ENCODE measurements around the gene GLO1. TPM values are rescaled to one million over a fixed set of nuclear protein-coding genes. Genes with fewer than 3 reads are reported as not detected.

The GLO1 gene
- total RNA-seq, 1 donor from 2014 or later = 51.6 TPM

DNA sequence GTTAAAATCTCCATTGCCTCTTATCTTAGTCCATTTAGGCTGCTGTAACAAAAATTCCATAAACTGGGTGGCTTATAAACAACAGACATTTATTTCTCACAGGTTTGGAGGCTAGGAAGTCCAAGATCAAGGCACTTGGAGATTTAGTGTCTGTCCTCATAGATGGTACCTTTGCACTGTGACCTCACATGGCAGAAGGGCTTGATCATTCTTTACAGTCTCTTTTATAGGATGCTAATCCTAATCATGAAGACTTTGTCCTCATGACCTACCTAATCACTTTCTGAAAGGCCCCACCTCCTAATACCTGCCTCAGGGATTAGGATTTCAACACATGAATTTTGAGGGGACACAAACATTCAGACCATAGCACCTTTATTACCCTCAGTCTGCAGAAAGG lies 6.6 kb downstream of the GLO1 start:
- no peak for DNase-seq
- H3K4me3 Mint-ChIP-seq (ENCODE audit: unreplicated experiment) = no peak overlapping the region
- H3K4me1 Mint-ChIP-seq (ENCODE audit: low read depth, unreplicated experiment) = no peaks in the 10 kb centered on the region
- no peaks in the 10 kb centered on the region for H3K27me3 Mint-ChIP-seq (ENCODE audit: unreplicated experiment)
- TF ChIP-seq CTCF (IDR thresholded peaks at IDR 0.05; ENCODE audit: partially characterized antibody, unreplicated experiment) = no peak
- peaks cover 14% of the 10 kb centered on the region for H3K36me3 Mint-ChIP-seq (ENCODE audit: unreplicated experiment)
- H3K27ac Mint-ChIP-seq (ENCODE audit: unreplicated experiment) = no peak overlapping the region
- peaks cover 4% of the 10 kb centered on the region for H3K9me3 Mint-ChIP-seq (ENCODE audit: unreplicated experiment)

DNA sequence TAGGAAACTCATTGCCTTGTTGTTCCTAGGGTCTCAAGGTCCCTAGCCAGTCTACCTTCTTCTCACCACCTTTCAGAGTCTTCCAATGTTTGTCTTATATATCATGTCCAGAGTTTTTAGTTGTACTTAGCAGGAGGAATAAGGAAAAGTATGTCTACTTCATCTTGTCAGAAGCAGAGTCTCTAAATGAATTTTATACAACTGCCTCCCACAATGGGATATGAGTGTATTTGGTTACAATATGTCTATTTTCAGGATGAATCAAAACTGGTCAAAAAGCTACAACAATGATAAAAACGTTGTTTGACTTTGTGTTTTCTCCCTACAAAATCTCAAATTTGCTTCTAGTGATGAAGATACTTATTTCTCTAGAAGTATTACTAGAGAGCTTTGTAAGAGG lies 7.0 kb downstream of the GLO1 start:
- H3K9me3 Mint-ChIP-seq (ENCODE audit: unreplicated experiment) = peaks cover 4% of the 10 kb centered on the region
- no peak overlapping the region for H3K27ac Mint-ChIP-seq (ENCODE audit: unreplicated experiment)
- H3K27me3 Mint-ChIP-seq (ENCODE audit: unreplicated experiment) = no peaks in the 10 kb centered on the region
- H3K36me3 Mint-ChIP-seq (ENCODE audit: unreplicated experiment) = peaks cover 14% of the 10 kb centered on the region
- DNase-seq = no peak
- H3K4me3 Mint-ChIP-seq (ENCODE audit: unreplicated experiment) = no peak overlapping the region
- no peak for TF ChIP-seq CTCF (IDR thresholded peaks at IDR 0.05; ENCODE audit: partially characterized antibody, unreplicated experiment)
- no peaks in the 10 kb centered on the region for H3K4me1 Mint-ChIP-seq (ENCODE audit: low read depth, unreplicated experiment)

DNA sequence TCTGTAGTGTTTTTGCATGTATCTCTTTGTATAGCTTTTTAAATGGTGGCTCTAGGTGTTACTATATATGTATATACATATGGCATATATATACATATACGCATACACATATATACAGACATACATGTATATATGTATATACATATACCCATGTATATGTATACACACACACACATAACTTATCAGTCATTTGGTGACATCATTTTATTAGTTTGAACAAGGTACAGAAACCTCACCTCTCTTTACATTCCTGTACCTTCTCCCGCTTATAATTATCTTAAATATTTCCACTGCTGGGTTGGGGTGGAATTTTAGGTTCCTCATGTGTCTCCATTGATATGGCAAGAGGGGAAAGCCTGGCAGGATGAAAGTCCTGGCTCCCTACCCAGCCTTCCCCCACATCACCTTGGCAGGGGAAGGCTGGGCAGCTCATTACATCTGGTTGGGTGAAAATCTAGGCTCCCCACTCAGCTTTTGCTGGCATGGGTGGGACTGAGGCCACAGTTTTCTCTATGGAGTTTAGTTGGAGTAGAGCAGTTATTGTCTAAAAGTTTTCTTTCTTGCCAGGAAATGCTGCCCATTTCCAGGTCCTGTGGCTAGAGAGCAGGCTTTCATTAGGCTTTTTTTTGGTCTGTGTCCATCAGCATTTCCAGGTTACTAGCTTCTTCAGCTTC lies 7.6 kb downstream of the GLO1 start:
- TF ChIP-seq CTCF (IDR thresholded peaks at IDR 0.05; ENCODE audit: partially characterized antibody, unreplicated experiment) = no peak
- H3K4me1 Mint-ChIP-seq (ENCODE audit: low read depth, unreplicated experiment) = no peaks in the 10 kb centered on the region
- peaks cover 13% of the 10 kb centered on the region for H3K36me3 Mint-ChIP-seq (ENCODE audit: unreplicated experiment)
- DNase-seq = no peak
- H3K9me3 Mint-ChIP-seq (ENCODE audit: unreplicated experiment) = peaks cover 4% of the 10 kb centered on the region
- H3K27ac Mint-ChIP-seq (ENCODE audit: unreplicated experiment) = no peak overlapping the region
- H3K27me3 Mint-ChIP-seq (ENCODE audit: unreplicated experiment) = no peaks in the 10 kb centered on the region
- H3K4me3 Mint-ChIP-seq (ENCODE audit: unreplicated experiment) = no peak overlapping the region

DNA sequence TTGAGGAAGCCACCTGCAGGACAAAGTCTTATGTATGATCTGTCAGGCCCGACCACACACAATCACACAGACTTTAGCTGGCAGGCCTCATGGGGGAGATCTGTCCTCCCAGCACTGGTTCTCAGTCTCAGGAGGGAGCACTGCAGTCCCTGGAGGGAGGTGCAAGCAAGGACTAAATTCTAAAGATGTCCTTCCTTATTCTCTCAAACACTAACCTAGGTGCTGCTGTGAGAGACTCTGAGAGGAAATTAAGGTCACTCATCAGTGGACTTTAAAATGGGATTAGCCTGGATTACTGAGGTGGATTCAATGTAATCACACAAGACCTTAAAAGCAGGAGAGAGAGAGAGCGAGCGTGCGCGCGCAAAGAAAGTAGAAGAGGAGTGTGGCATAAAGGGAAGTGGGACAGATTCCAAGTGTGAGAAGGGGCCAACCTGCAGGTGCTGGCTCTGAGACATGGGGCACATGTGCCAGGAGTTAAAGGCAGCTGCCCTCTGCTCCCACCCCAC lies 14.3 kb downstream of the GLO1 start:
- Mint-ChIP-seq H3K9me3 (ENCODE audit: unreplicated experiment) (no peaks in the 10 kb centered on the region), H3K36me3 (ENCODE audit: unreplicated experiment) (no peaks in the 10 kb centered on the region), H3K27me3 (ENCODE audit: unreplicated experiment) (no peaks in the 10 kb centered on the region), H3K27ac (ENCODE audit: unreplicated experiment) (no peak overlapping the region), H3K4me3 (ENCODE audit: unreplicated experiment) (no peak overlapping the region), H3K4me1 (ENCODE audit: low read depth, unreplicated experiment) (peaks cover 9% of the 10 kb centered on the region)
- peak; percentile 17 for DNase-seq
- TF ChIP-seq CTCF (IDR thresholded peaks at IDR 0.05; ENCODE audit: partially characterized antibody, unreplicated experiment) = no peak

GRCh38 chr6:38687549-38687948 lies 15.4 kb downstream of the GLO1 start:
- Mint-ChIP-seq H3K27ac (ENCODE audit: unreplicated experiment) (no peak overlapping the region), H3K27me3 (ENCODE audit: unreplicated experiment) (no peaks in the 10 kb centered on the region), H3K4me3 (ENCODE audit: unreplicated experiment) (no peak overlapping the region), H3K4me1 (ENCODE audit: low read depth, unreplicated experiment) (peaks cover 9% of the 10 kb centered on the region), H3K9me3 (ENCODE audit: unreplicated experiment) (no peaks in the 10 kb centered on the region), H3K36me3 (ENCODE audit: unreplicated experiment) (no peaks in the 10 kb centered on the region)
- DNase-seq = no peak
- TF ChIP-seq CTCF (IDR thresholded peaks at IDR 0.05; ENCODE audit: partially characterized antibody, unreplicated experiment) = no peak

All from glutamatergic neuron (in vitro differentiated cells).